DOHH2 (cell line): ENCODE results near the gene LCOR.

Experiments
- H3F3A ChIP-seq: fragments of 200-600 bp; sonication (generic), shearing (Covaris generic); 2 replicates; pipeline ENCODE4 v1.6.0; 2016; ENCODE audit warnings: antibody characterized with exemption, mild to moderate bottlenecking; ENCODE audit not compliant: control insufficient read depth, insufficient read depth
- H3K27ac ChIP-seq: fragments of 200-600 bp; sonication (generic); 2 replicates; pipeline ENCODE4 v1.5.1; 2014; ENCODE audit warnings: low read depth, mild to moderate bottlenecking, low read length, moderate library complexity
- H3K27me3 ChIP-seq: fragments of 200-600 bp; sonication (generic); 2 replicates; pipeline ENCODE4 v1.6.1; 2014; ENCODE audit warnings: mild to moderate bottlenecking, low read length, mixed read lengths; ENCODE audit not compliant: control insufficient read depth
- H3K36me3 ChIP-seq: fragments of 200-600 bp; sonication (generic); 2 replicates; pipeline ENCODE4 v1.6.1; 2014; ENCODE audit warnings: mild to moderate bottlenecking, low read length, moderate library complexity, mixed read lengths; ENCODE audit not compliant: control insufficient read depth
- H3K4me1 ChIP-seq: fragments of 200-600 bp; sonication (generic); 2 replicates; pipeline ENCODE4 v1.6.1; 2014; ENCODE audit warnings: mild to moderate bottlenecking, low read length, mixed read lengths; ENCODE audit not compliant: control insufficient read depth
- H3K4me2 ChIP-seq: fragments of 200-600 bp; sonication (generic); 2 replicates; pipeline ENCODE4 v1.6.0; 2014; ENCODE audit warnings: mild to moderate bottlenecking, low read length, moderate library complexity
- H3K4me3 ChIP-seq: fragments of 200-600 bp; sonication (generic); 2 replicates; pipeline ENCODE4 v1.5.1; 2014; ENCODE audit warnings: mild to moderate bottlenecking, low read length, mixed read lengths
- H3K79me2 ChIP-seq: fragments of 200-600 bp; sonication (generic); 2 replicates; pipeline ENCODE4 v1.6.1; 2014; ENCODE audit warnings: mild to moderate bottlenecking, low read length, mixed read lengths; ENCODE audit not compliant: control insufficient read depth
- H3K9me2 ChIP-seq: fragments of 200-600 bp; sonication (generic); replicated peaks from 2 replicates; pipeline ENCODE4 v1.6.1; 2014; ENCODE audit warnings: mild to moderate bottlenecking, low read length, mixed read lengths; ENCODE audit not compliant: control insufficient read depth
- H3K9me3 ChIP-seq: fragments of 200-600 bp; sonication (generic); 2 replicates; pipeline ENCODE4 v1.6.1; 2014; ENCODE audit warnings: antibody characterized with exemption, low read length, mixed read lengths; ENCODE audit not compliant: control insufficient read depth, insufficient read depth
- H4K20me1 ChIP-seq: fragments of 200-600 bp; sonication (generic); 2 replicates; pipeline ENCODE4 v1.6.0; 2014; ENCODE audit warnings: low read depth, mild to moderate bottlenecking, antibody characterized with exemption, low read length, moderate library complexity; ENCODE audit not compliant: control insufficient read depth, insufficient read depth
- EZH2phosphoT487 ChIP-seq: fragments of 200-600 bp; sonication (generic); IDR thresholded peaks from 2 replicates; pipeline ENCODE4 v1.6.1; 2017; ENCODE audit warnings: borderline replicate concordance, mild to moderate bottlenecking, antibody characterized with exemption, low read length, moderate library complexity, mixed read lengths
- TF ChIP-seq, protein P1 (sequence below): fragments of 200-600 bp; sonication (generic); IDR thresholded peaks from one replicate; pipeline ENCODE4 v1.5.1; 2014; ENCODE audit warnings: antibody characterized with exemption, mild to moderate bottlenecking, low read depth, low read length; ENCODE audit not compliant: poor library complexity, severe bottlenecking

LCOR gene

DNA sequence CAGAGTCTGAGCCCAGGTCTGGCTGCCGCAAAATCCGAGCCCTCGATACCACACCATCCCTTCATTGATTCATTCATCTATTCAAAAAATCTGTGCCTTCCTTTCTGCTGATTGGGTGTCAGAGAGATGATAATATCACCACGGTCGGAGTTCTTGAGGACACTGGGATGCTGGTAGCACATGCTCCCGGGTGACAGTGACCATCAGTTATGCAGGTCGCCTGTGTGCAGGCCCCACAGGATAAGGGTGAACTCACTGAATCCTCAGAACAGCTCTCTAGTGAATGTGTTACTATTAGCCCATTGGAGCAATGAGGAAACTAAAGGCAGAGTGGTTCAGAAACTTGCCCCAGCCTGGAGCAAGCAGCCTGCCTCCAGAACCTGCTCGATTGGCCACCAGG is 208.6 kb downstream of the LCOR start:
- Histone ChIP-seq H4K20me1 (no peaks in the 10 kb centered on the region), H3K9me3 (no peaks in the 10 kb centered on the region), H3K27ac (no peak overlapping the region), H3K4me3 (no peak overlapping the region), H3K27me3 (0 out of 2 replicates have a peak, but pooled peaks cover 2% of the 10 kb centered on the region), H3K79me2 (no peaks in the 10 kb centered on the region), H3K4me2 (no peak overlapping the region), H3K4me1 (peaks cover 8% of the 10 kb centered on the region), H3K9me2 (no peaks in the 10 kb centered on the region), H3K36me3 (no peaks in the 10 kb centered on the region), H3F3A (no peaks in the 10 kb centered on the region)
- TF ChIP-seq, protein P1, sequence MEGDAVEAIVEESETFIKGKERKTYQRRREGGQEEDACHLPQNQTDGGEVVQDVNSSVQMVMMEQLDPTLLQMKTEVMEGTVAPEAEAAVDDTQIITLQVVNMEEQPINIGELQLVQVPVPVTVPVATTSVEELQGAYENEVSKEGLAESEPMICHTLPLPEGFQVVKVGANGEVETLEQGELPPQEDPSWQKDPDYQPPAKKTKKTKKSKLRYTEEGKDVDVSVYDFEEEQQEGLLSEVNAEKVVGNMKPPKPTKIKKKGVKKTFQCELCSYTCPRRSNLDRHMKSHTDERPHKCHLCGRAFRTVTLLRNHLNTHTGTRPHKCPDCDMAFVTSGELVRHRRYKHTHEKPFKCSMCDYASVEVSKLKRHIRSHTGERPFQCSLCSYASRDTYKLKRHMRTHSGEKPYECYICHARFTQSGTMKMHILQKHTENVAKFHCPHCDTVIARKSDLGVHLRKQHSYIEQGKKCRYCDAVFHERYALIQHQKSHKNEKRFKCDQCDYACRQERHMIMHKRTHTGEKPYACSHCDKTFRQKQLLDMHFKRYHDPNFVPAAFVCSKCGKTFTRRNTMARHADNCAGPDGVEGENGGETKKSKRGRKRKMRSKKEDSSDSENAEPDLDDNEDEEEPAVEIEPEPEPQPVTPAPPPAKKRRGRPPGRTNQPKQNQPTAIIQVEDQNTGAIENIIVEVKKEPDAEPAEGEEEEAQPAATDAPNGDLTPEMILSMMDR, result no peak
- no peak for TF ChIP-seq EZH2phosphoT487

DNA sequence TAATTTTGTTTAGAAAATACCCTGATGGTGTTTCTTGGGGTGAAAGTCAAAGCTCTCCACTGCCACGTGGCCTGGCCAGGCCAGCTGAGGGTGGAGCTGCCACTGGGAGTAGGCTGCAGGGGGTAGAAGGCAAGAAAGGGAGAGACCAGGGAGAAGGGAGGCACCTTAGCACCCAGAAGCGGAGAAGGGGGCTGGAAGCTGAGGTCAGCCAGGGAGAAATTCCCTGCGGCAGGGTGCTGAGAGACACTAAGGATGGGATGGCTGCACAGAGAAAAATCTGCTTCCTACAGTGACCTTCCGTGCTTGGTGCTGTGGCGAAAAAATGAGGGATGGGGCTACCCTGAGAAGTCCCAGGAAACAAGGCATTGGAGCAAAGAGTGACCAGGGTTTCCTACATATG is 210.0 kb downstream of the LCOR start:
- no peak for TF ChIP-seq EZH2phosphoT487
- TF ChIP-seq, protein P1, result no peak
- Histone ChIP-seq H3K4me1 (peaks cover 8% of the 10 kb centered on the region), H3K27me3 (no peaks in the 10 kb centered on the region)

DNA sequence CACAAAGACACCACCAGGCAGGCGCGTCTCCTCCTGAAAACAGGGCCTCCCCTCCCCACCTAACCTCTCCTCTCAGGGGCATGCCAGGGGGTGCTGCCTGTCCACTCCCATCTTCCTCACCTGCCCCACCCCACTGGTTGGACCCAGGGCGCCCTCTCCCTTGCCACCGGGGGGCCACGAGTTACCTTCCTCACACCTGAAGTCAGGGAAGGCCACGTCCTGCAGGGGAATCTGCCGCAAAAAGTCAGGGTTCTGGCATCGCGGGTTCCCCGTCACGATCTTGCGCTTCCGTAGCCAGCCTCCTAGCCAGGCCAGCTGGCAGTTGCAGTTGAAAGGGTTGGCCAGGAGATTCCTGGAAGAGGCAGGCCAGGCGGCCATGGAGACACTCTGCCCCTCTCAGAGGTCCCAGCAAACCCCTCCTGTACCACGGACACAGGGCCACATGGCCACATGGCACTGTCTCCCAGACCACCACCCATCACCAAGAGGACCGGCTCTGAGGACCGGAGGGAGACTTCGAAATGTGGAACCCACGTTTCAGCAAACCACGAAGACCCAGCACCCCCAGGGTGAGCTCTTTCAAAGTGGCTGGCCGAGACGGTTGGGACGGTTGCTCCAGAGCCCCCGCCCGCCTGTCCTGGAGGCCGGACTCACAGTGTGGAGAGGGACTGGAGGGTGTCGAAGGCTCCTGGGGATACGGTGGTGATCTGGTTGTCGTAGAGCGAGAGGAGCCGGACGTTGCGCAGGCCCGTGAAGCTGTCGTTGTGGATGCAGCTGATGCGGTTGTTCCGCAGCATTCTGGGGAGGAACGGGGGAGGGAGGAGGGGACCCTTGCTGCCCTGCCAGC is 210.8 kb downstream of the LCOR start:
- H3K4me3 ChIP-seq, result no peak overlapping the region
- H3K36me3 ChIP-seq, result no peaks in the 10 kb centered on the region
- no peak overlapping the region for H3K27ac ChIP-seq
- H4K20me1 ChIP-seq, result no peaks in the 10 kb centered on the region
- no peak overlapping the region for H3K4me2 ChIP-seq
- H3K79me2 ChIP-seq, result no peaks in the 10 kb centered on the region
- no peaks in the 10 kb centered on the region for H3K4me1 ChIP-seq
- H3F3A ChIP-seq, result no peaks in the 10 kb centered on the region
- TF ChIP-seq, protein P1, result no peak
- TF ChIP-seq EZH2phosphoT487, result no peak
- no peaks in the 10 kb centered on the region for H3K9me2 ChIP-seq
- no peaks in the 10 kb centered on the region for H3K27me3 ChIP-seq
- H3K9me3 ChIP-seq, result no peaks in the 10 kb centered on the region

More for the DNA sequence above, 210.0 kb downstream of the LCOR start:
- Histone ChIP-seq H3K4me2 (no peak overlapping the region), H3K79me2 (no peaks in the 10 kb centered on the region), H3F3A (no peaks in the 10 kb centered on the region), H3K27ac (no peak overlapping the region), H3K36me3 (no peaks in the 10 kb centered on the region), H3K4me3 (no peak overlapping the region), H3K9me2 (no peaks in the 10 kb centered on the region), H3K9me3 (no peaks in the 10 kb centered on the region), H4K20me1 (no peaks in the 10 kb centered on the region)
